ENCODE results near the gene KCNIP1. TPM values are rescaled to one million over a fixed set of nuclear protein-coding genes. Genes with fewer than 3 reads are reported as not detected.

The KCNIP1 gene
- polyA plus RNA-seq, 1 donor from 2014 or later, result 13.8 TPM

- Histone ChIP-seq H3K9ac (ENCODE audit: low read length) (no peak overlapping the region), H3K9me2 (ENCODE audit: insufficient read depth, low read length) (no peaks in the 10 kb centered on the region), H3F3A (ENCODE audit: insufficient read depth, low read length, poor library complexity, severe bottlenecking) (peaks cover 2% of the 10 kb centered on the region), H3K27me3 (ENCODE audit: insufficient read depth, low read depth, low read length) (no peaks in the 10 kb centered on the region), H3K27ac (ENCODE audit: low read length) (no peak overlapping the region), H3K79me2 (replicated peaks; ENCODE audit: insufficient read depth, low read length) (no peaks in the 10 kb centered on the region), H3K4me3 (ENCODE audit: low read length) (no peak overlapping the region), H3K9me3 (ENCODE audit: low read length) (peaks cover 7% of the 10 kb centered on the region), H4K20me1 (ENCODE audit: insufficient read depth) (no peaks in the 10 kb centered on the region), H2AFZ (ENCODE audit: low read depth, low read length) (no peak overlapping the region), H3K4me2 (ENCODE audit: low read length) (no peak overlapping the region), H3K36me3 (ENCODE audit: insufficient read depth, low read length) (no peaks in the 10 kb centered on the region)
- TF ChIP-seq POLR2AphosphoS5 (IDR thresholded peaks at IDR 0.05), result no peak
- no peak for TF ChIP-seq RAD21 (conservative IDR thresholded peaks at IDR 0.05)
- TF ChIP-seq MXI1 (conservative IDR thresholded peaks at IDR 0.05; ENCODE audit: poor library complexity, severe bottlenecking), result no peak
- TF ChIP-seq EP300 (conservative IDR thresholded peaks at IDR 0.05; ENCODE audit: poor library complexity, severe bottlenecking), result no peak
- TF ChIP-seq TAF1 (IDR thresholded peaks at IDR 0.05; ENCODE audit: low read depth), result no peak
- no peak for TF ChIP-seq EZH2 (IDR thresholded peaks at IDR 0.05; ENCODE audit: borderline replicate concordance, insufficient read depth, low read length, poor library complexity, severe bottlenecking)
- no peak for TF ChIP-seq CTCF (IDR thresholded peaks at IDR 0.05; ENCODE audit: poor library complexity, severe bottlenecking)
- TF ChIP-seq SMC3 (conservative IDR thresholded peaks at IDR 0.05; ENCODE audit: poor library complexity), result no peak
- no peak for TF ChIP-seq REST (IDR thresholded peaks at IDR 0.05; ENCODE audit: borderline replicate concordance)
Measured at GRCh38 chr5:170579601-170580000, 75.8 kb downstream of the KCNIP1 start.

- Histone ChIP-seq H3K4me3 (ENCODE audit: low read length) (no peak overlapping the region), H3K4me2 (ENCODE audit: low read length) (no peak overlapping the region), H3K27me3 (ENCODE audit: insufficient read depth, low read depth, low read length) (no peaks in the 10 kb centered on the region), H3K9me3 (ENCODE audit: low read length) (peaks cover 7% of the 10 kb centered on the region), H2AFZ (ENCODE audit: low read depth, low read length) (no peak overlapping the region), H3K79me2 (replicated peaks; ENCODE audit: insufficient read depth, low read length) (no peaks in the 10 kb centered on the region), H3K9me2 (ENCODE audit: insufficient read depth, low read length) (no peaks in the 10 kb centered on the region), H3K27ac (ENCODE audit: low read length) (no peak overlapping the region), H3F3A (ENCODE audit: insufficient read depth, low read length, poor library complexity, severe bottlenecking) (peaks cover 2% of the 10 kb centered on the region), H4K20me1 (ENCODE audit: insufficient read depth) (no peaks in the 10 kb centered on the region), H3K36me3 (ENCODE audit: insufficient read depth, low read length) (no peaks in the 10 kb centered on the region), H3K9ac (ENCODE audit: low read length) (no peak overlapping the region)
- no peak for TF ChIP-seq CTCF (IDR thresholded peaks at IDR 0.05; ENCODE audit: poor library complexity, severe bottlenecking)
- TF ChIP-seq POLR2AphosphoS5 (IDR thresholded peaks at IDR 0.05), result no peak
- TF ChIP-seq EP300 (conservative IDR thresholded peaks at IDR 0.05; ENCODE audit: poor library complexity, severe bottlenecking), result no peak
- no peak for TF ChIP-seq EZH2 (IDR thresholded peaks at IDR 0.05; ENCODE audit: borderline replicate concordance, insufficient read depth, low read length, poor library complexity, severe bottlenecking)
- no peak for TF ChIP-seq TAF1 (IDR thresholded peaks at IDR 0.05; ENCODE audit: low read depth)
- TF ChIP-seq SMC3 (conservative IDR thresholded peaks at IDR 0.05; ENCODE audit: poor library complexity), result no peak
Measured at GRCh38 chr5:170581211-170581610, 77.4 kb downstream of the KCNIP1 start.
